GM12878 (cell line): ENCODE results near the gene TFR2. TPM values are rescaled to one million over a fixed set of nuclear protein-coding genes. Genes with fewer than 3 reads are reported as not detected.
"Not testable (repeated sequence)": the region's sequence is repeated elsewhere in the genome, so short reads cannot be mapped to it uniquely, and the experiment has no call there.

Experiments used
- ATAC-seq: fragments of 200-7000 bp; cut with Tn5 transposase; 3 replicates; pipeline ENCODE4 v1.9.1; 2020; ENCODE audit warnings: mild to moderate bottlenecking, moderate library complexity
- BruUV-seq: library from RNA; stranded (reverse); fragments of 400-500 nt; replicated peaks from 2 replicates; lab custom pipeline; 2021; lab: Mats Ljungman, UMichigan
- CTCF ChIA-PET: fragments of 300-600 bp; sonication (Branson Sonifier 250); formaldehyde crosslinking; extraction: SDS; loops from one replicate; lab custom pipeline; 2021; ENCODE audit warnings: inconsistent platforms; lab: Yijun Ruan, JAX
- POLR2A ChIA-PET: fragments of 350-600 bp; formaldehyde crosslinking; extraction: SDS; loops from one replicate; lab custom pipeline; 2021; ENCODE audit warnings: inconsistent platforms; lab: Charles Lee
- RAD21 ChIA-PET: fragments of 300-600 bp; sonication (Branson Sonifier 250); formaldehyde crosslinking; loops from one replicate; lab custom pipeline; 2023; ENCODE audit warnings: antibody characterized with exemption; ENCODE audit not compliant: unreplicated experiment; lab: Charles Lee
- SMC1A ChIA-PET: fragments of 300-600 bp; sonication (Branson Sonifier 250); formaldehyde crosslinking; loops from one replicate; lab custom pipeline; 2023; ENCODE audit not compliant: unreplicated experiment, uncharacterized antibody; lab: Charles Lee
- DNase-seq: peaks from one replicate; pipeline ENCODE4 v3.0.0-alpha.2; 2011; ENCODE audit warnings: low read depth, low spot score
- FAIRE-seq: peaks from 3 replicates; lab custom pipeline; 2011; peaks lifted over from hg19 to GRCh38; lab: Jason Lieb, UNC
- H2AFZ ChIP-seq: 2 replicates; pipeline ENCODE4 v1.6.0; 2011; ENCODE audit warnings: low read depth, low read length, control low read depth; ENCODE audit not compliant: control insufficient read depth
- H3K27ac ChIP-seq: 2 replicates; pipeline ENCODE4 v1.5.1; 2011; ENCODE audit warnings: control low read depth; ENCODE audit not compliant: control insufficient read depth, insufficient read depth
- H3K27me3 ChIP-seq, 2 experiments: replicated peaks in 1 of 2; 2 replicates each; pipeline versions ENCODE4 v1.6.0 to v1.6.1; 2011; ENCODE audit warnings: low read length in 1 of 2; ENCODE audit not compliant: control insufficient read depth in 2 of 2, insufficient read depth in 2 of 2
- H3K36me3 ChIP-seq, 2 experiments: 2 replicates each; pipeline ENCODE4 v1.5.1; 2011; ENCODE audit warnings: low read length in 1 of 2; ENCODE audit not compliant: control insufficient read depth in 2 of 2, insufficient read depth in 2 of 2
- H3K4me1 ChIP-seq: 2 replicates; pipeline ENCODE4 v1.6.1; 2011; ENCODE audit warnings: mild to moderate bottlenecking, low read length, moderate library complexity, mixed read lengths; ENCODE audit not compliant: control insufficient read depth, insufficient read depth
- H3K4me2 ChIP-seq: 2 replicates; pipeline ENCODE4 v1.6.0; 2011; ENCODE audit warnings: control low read depth; ENCODE audit not compliant: control insufficient read depth, insufficient read depth
- H3K4me3 ChIP-seq: fragments of 200-600 bp; sonication (generic); 2 replicates; pipeline ENCODE4 v1.5.1; 2016
- H3K79me2 ChIP-seq: 2 replicates; pipeline ENCODE4 v1.6.0; 2011; ENCODE audit warnings: low read length; ENCODE audit not compliant: control insufficient read depth, insufficient read depth
- H3K9ac ChIP-seq: 2 replicates; pipeline ENCODE4 v1.8.0; 2011; ENCODE audit warnings: low read length, control low read depth, mixed read lengths; ENCODE audit not compliant: control insufficient read depth, insufficient read depth
- H3K9me3 ChIP-seq: replicated peaks from 3 replicates; pipeline ENCODE4 v1.5.1; 2011; ENCODE audit warnings: mild to moderate bottlenecking, low read length; ENCODE audit not compliant: control insufficient read depth, insufficient read depth
- H4K20me1 ChIP-seq: 2 replicates; pipeline ENCODE4 v1.6.0; 2011; ENCODE audit not compliant: control insufficient read depth, insufficient read depth
- CBX5 ChIP-seq: sonication (generic); IDR thresholded peaks from 2 replicates; pipeline ENCODE4 v1.6.1; 2016; ENCODE audit warnings: low read depth, moderate library complexity, mild to moderate bottlenecking, inconsistent platforms
- EGR1 ChIP-seq, 2 experiments: IDR thresholded peaks; 1 replicate in 1 of 2; 2 replicates in 1 of 2; pipeline ENCODE4 v1.6.1; 2011 to 2012; ENCODE audit warnings: low read depth in 2 of 2, low read length in 2 of 2, borderline replicate concordance in 1 of 2, mild to moderate bottlenecking in 1 of 2, moderate library complexity in 1 of 2
- ESRRA ChIP-seq: IDR thresholded peaks from 2 replicates; pipeline ENCODE4 v1.6.1; 2012; ENCODE audit warnings: mild to moderate bottlenecking, low read length, improper control_type of control experiment
- ETV6 ChIP-seq, 2 experiments: fragments of 450-650 bp in 1 of 2; IDR thresholded peaks in 1 of 2; conservative IDR thresholded peaks in 1 of 2; 2 replicates each; pipeline ENCODE4 v1.6.1; 2014; ENCODE audit warnings: antibody characterized with exemption in 1 of 2, borderline replicate concordance in 1 of 2, low read depth in 1 of 2, mild to moderate bottlenecking in 1 of 2, moderate library complexity in 1 of 2
- FOS ChIP-seq: IDR thresholded peaks from 3 replicates; pipeline ENCODE4 v1.6.1; 2011; ENCODE audit warnings: borderline replicate concordance; ENCODE audit not compliant: insufficient read length; ENCODE audit errors: extremely low read depth
- NR2C1 ChIP-seq: fragments of 450-650 bp; IDR thresholded peaks from 2 replicates; pipeline ENCODE4 v1.6.1; 2017; ENCODE audit warnings: antibody characterized with exemption, mild to moderate bottlenecking, moderate library complexity
- POLR2AphosphoS2 ChIP-seq: IDR thresholded peaks from 2 replicates; pipeline ENCODE4 v1.6.1; 2011; ENCODE audit warnings: low read depth, mild to moderate bottlenecking, low read length, improper control_type of control experiment, moderate library complexity
- RAD21 ChIP-seq: IDR thresholded peaks from 2 replicates; pipeline ENCODE4 v1.6.1; 2011; ENCODE audit warnings: mild to moderate bottlenecking, low read depth, low read length, moderate library complexity; ENCODE audit not compliant: insufficient read depth
- RBBP5 ChIP-seq: fragments of 200-600 bp; sonication (generic); conservative IDR thresholded peaks from 2 replicates; pipeline ENCODE4 v1.6.1; 2016
- SMC3 ChIP-seq: IDR thresholded peaks from 2 replicates; pipeline ENCODE4 v1.6.1; 2011; ENCODE audit warnings: low read length, improper control_type of control experiment, borderline replicate concordance
- WRNIP1 ChIP-seq: IDR thresholded peaks from 2 replicates; pipeline ENCODE4 v1.6.1; 2011; ENCODE audit warnings: low read depth, low read length, improper control_type of control experiment, borderline replicate concordance
- whole genome bisulfite sequencing: methylation state at CpG from one replicate; pipeline ENCODE4 v1.1.6; 2016; ENCODE audit warnings: low lambda C conversion rate; ENCODE audit not compliant: insufficient replicate concordance, insufficient coverage; ENCODE audit errors: missing lambda C conversion rate; 5-methylcytosine and 5-hydroxymethylcytosine counted together
- in situ Hi-C: fragments of 300-500 bp; cut with MboI; formaldehyde crosslinking; loops from 9 replicates; pipeline ENCODE4 v1.14.3; 2018; ENCODE audit warnings: mixed read lengths
- intact Hi-C: fragments of 100-400 bp; cut with micrococcal nuclease; formaldehyde crosslinking; loops from one replicate; pipeline ENCODE4 v1.14.2; 2022; ENCODE audit not compliant: unreplicated experiment
- polyA plus RNA-seq, 11 experiments: library from polyadenylated mRNA; depleted of rRNA in 4 of 11; unstranded in 6 of 11; stranded (reverse) in 5 of 11; fragments of >200 nt; fragmentation: Nextera tagmentation in 4 of 11; fragmentation: Illumina TruSeq in 1 of 11; extraction: Ambion mirVana in 4 of 11; extraction: Trizol in 1 of 11; gene quantifications; 1 replicate in 1 of 11; 2 replicates in 10 of 11; pipeline versions ENCODE4 v1.2.1 to v1.2.3, GENCODE V29; 2011 to 2016; ENCODE audit warnings: inconsistent platforms in 2 of 11, missing spikeins in 2 of 11, low read depth in 1 of 11
- total RNA-seq, 4 experiments: library from RNA; depleted of rRNA in 3 of 4; stranded (reverse); fragments of >200 nt in 3 of 4; fragmentation: Illumina TruSeq in 1 of 4; extraction: Trizol in 1 of 4; gene quantifications; 2 replicates each; pipeline versions ENCODE4 v1.2.1 to v1.2.3, GENCODE V29; 2013 to 2021
- TF ChIP-seq, protein P1 (sequence below): IDR thresholded peaks from 2 replicates; pipeline ENCODE4 v1.6.1; 2012; ENCODE audit warnings: mild to moderate bottlenecking, low read depth, low read length

TFR2 gene
- total and polyA plus RNA-seq, 10 of the 15 experiments (the other 5 are each of a cell fraction or from before 2014, with no cell fraction given): 0.30 to 7.2 (median 1.8) TPM

DNA sequence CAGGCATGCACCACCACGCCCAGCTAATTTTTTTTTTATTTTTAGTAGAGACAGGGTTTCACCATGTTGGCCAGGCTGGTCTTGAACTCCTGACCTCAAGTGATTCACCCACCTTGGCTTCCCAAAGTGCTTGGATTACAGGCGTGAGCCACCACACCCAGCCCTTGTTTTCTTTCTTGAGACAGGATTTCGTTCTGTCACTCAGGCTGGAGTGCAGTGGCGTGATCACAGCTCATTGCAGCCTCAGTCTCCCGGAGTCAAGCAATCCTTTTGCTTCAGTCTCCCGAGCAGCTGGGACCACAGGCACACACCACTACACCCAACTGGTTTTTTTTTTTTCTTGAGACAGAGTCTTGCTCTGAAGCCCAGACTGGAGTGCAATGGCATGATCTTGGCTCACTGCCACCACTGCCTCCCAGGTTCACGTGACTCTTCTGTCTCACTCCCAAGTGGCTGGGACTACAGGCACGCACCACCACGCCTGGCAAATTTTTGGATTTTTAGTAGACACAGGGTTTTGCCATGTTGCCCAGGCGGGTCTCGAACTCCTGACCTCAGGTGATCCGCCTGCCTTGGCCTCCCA is 20.9 kb upstream of the TFR2 start:
- RAD21 ChIA-PET, ATAC-seq, in situ Hi-C loops, H3K4me3 ChIP-seq, H3K27me3 ChIP-seq, H3K4me2 ChIP-seq, POLR2A ChIA-PET, H3K9me3 ChIP-seq, H2AFZ ChIP-seq, H4K20me1 ChIP-seq, H3K9ac ChIP-seq, H3K27ac ChIP-seq, H3K4me1 ChIP-seq, SMC1A ChIA-PET, H3K79me2 ChIP-seq, FAIRE-seq, intact Hi-C loops, BruUV-seq, H3K36me3 ChIP-seq, DNase-seq: not testable (repeated sequence)
- 29% methylated on average over 12 of the region's 12 CpGs for WGBS
- CTCF ChIA-PET: interaction anchor here (0.6 to 1.6 kb wide), 2 partner anchors 29 to 101 kb away, joined by 3 to 6 read pairs; no protein-coding TSS in a partner anchor

DNA sequence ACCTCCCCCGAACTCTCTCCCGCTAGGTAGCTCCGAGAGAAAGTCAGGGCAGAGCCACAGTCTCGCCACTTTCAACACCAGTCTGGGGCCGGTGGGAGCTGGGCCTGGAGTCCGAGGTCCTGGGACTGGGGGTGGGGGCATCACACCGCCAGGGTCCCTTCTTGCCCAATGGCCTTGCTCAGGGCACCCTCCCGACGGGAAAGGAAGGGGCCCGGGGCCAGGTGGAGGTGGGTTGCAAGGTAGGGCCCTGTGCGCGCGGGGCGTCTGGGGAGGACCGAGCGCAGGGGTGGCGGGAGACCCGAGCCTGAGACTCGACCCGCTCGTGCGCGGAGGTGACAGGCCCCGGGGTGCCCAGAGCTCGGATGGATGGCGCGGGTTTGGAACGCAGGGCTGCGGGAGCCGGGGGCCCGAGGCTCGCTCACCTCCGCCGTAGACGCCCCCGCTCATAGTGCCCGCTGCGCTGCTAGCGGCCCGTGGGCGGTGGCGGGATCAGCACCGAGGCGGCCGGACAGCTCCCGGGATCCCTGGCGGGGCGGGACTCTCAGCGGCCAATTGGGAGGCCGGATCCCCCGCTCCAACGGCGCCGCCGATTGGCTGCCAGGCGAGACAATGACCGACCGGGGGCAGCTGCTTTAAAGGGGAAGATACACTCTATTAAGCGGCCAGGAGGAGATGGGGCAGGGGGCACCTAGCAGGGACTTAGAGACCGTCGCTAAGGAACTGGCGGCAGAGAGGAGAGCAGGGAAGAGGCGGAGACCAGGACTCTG is 14.7 kb upstream of the TFR2 start, which contains the start of gene ACTL6B:
Gene ACTL6B, minus strand, starts transcription at position 541 of the 767 bp plus-strand sequence. Its CDS starts 94 bp downstream, at position 447.
- no peaks in the 10 kb centered on the region for H3K79me2 ChIP-seq
- no peak within 1 kb of the TSS for H3K4me2 ChIP-seq
- intact Hi-C loops (no loop called here), in situ Hi-C loops (no loop called here)
- H3K4me3 ChIP-seq: no peak within 1 kb of the TSS
- no peak within 1 kb of the TSS for H2AFZ ChIP-seq
- no peak for DNase-seq
- H3K27ac ChIP-seq: no peak within 1 kb of the TSS
- 63% methylated on average over 45 of the region's 63 CpGs for WGBS
- CTCF ChIA-PET: no interaction called here
- no peaks in the 10 kb centered on the region for H3K36me3 ChIP-seq
- RAD21 ChIA-PET: no interaction called here
- H3K4me1 ChIP-seq: no peaks in the 10 kb centered on the region
- no peaks in the 10 kb centered on the region for H3K9me3 ChIP-seq
- no peaks in the 10 kb centered on the region for H4K20me1 ChIP-seq
- no peak for FAIRE-seq
- ATAC-seq: no peak
- no peaks in the 10 kb centered on the region; a peak in 1 of 4 replicates for H3K27me3 ChIP-seq
- no TSS peak for BruUV-seq
- no peak within 1 kb of the TSS for H3K9ac ChIP-seq
- POLR2A ChIA-PET: no interaction called here
- SMC1A ChIA-PET: no interaction called here
- TF ChIP-seq NR2C1 (no peak), POLR2AphosphoS2 (no peak), FOS (no peak), EGR1 (IDR thresholded peaks at IDR 0.05; ENCODE audit: borderline replicate concordance in 1 of 2, low read depth in 2 of 2, low read length in 2 of 2) (peak in 1 of 2 experiments; percentile 66; a peak in 1 of 3 replicates), RAD21 (no peak), RBBP5 (no peak), SMC3 (no peak), WRNIP1 (no peak), CBX5 (no peak), ETV6 (conservative IDR thresholded peaks at IDR 0.05 in 1 of 2, IDR thresholded peaks at IDR 0.05 in 1 of 2; ENCODE audit: borderline replicate concordance in 1 of 2, low read depth in 1 of 2) (no peak), ESRRA (no peak)
- TF ChIP-seq, protein P1, sequence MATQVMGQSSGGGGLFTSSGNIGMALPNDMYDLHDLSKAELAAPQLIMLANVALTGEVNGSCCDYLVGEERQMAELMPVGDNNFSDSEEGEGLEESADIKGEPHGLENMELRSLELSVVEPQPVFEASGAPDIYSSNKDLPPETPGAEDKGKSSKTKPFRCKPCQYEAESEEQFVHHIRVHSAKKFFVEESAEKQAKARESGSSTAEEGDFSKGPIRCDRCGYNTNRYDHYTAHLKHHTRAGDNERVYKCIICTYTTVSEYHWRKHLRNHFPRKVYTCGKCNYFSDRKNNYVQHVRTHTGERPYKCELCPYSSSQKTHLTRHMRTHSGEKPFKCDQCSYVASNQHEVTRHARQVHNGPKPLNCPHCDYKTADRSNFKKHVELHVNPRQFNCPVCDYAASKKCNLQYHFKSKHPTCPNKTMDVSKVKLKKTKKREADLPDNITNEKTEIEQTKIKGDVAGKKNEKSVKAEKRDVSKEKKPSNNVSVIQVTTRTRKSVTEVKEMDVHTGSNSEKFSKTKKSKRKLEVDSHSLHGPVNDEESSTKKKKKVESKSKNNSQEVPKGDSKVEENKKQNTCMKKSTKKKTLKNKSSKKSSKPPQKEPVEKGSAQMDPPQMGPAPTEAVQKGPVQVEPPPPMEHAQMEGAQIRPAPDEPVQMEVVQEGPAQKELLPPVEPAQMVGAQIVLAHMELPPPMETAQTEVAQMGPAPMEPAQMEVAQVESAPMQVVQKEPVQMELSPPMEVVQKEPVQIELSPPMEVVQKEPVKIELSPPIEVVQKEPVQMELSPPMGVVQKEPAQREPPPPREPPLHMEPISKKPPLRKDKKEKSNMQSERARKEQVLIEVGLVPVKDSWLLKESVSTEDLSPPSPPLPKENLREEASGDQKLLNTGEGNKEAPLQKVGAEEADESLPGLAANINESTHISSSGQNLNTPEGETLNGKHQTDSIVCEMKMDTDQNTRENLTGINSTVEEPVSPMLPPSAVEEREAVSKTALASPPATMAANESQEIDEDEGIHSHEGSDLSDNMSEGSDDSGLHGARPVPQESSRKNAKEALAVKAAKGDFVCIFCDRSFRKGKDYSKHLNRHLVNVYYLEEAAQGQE: peak; percentile 82
